ENCODE data around the gene ADTRP.

- TF ChIP-seq ZNF302 (tag by site-specific recombination; IDR thresholded peaks at IDR 0.05; ENCODE audit: low read depth) (no peak), CTCF (tag by site-specific recombination; IDR thresholded peaks at IDR 0.05) (no peak)
Measured at GRCh38 chr6:11684901-11685480, 93.6 kb downstream of the ADTRP start.

Measured in HEK293 (cell line).